K562 (cell line): ENCODE data around the gene DNAH5. TPM values are rescaled to one million over a fixed set of nuclear protein-coding genes. Genes with fewer than 3 reads are reported as not detected.

ENCODE experiments used
- ATAC-seq: fragments of 200-7000 bp; cut with Tn5 transposase; 3 replicates; pipeline ENCODE4 v1.9.1; 2020; ENCODE audit warnings: moderate library complexity
- BruUV-seq: library from RNA; stranded (reverse); fragments of 400-500 nt; replicated peaks from 2 replicates; lab custom pipeline; 2021; lab: Mats Ljungman, UMichigan
- CTCF ChIA-PET: fragments of 300-600 bp; formaldehyde crosslinking; extraction: SDS; loops from one replicate; lab custom pipeline; 2021; ENCODE audit warnings: low intra/inter-chr PET ratio; lab: Yijun Ruan, JAX
- POLR2A ChIA-PET: fragments of 300-600, 350-650 bp; sonication (Branson Sonifier 250); formaldehyde crosslinking; extraction: SDS; loops from one replicate; lab custom pipeline; 2021; ENCODE audit warnings: antibody characterized with exemption, inconsistent platforms; lab: Yijun Ruan, JAX
- DNase-seq, 4 experiments: peaks; one replicate each; pipeline versions ENCODE4 v3.0.0 to v3.0.0-alpha.2; 2011 to 2018; ENCODE audit warnings: low spot score in 3 of 4, mixed read lengths in 3 of 4; ENCODE audit errors: extremely low read depth in 1 of 4
- FAIRE-seq: peaks from 2 replicates; lab custom pipeline; 2011; peaks lifted over from hg19 to GRCh38; lab: Jason Lieb, UNC
- H2AFZ ChIP-seq: 2 replicates; pipeline ENCODE4 v1.6.0; 2011; ENCODE audit warnings: low read depth, low read length, control low read depth, inconsistent platforms
- H3K27ac ChIP-seq: fragments of 200-600 bp; 3 replicates; pipeline ENCODE4 v1.8.0; 2011; ENCODE audit warnings: low read depth, mild to moderate bottlenecking, control low read depth, inconsistent platforms, low read length, moderate library complexity, mixed read lengths; ENCODE audit errors: extremely low read depth
- H3K27me3 ChIP-seq, 2 experiments: fragments of 300-600 bp in 1 of 2; 2 replicates in 1 of 2; 3 replicates in 1 of 2; pipeline versions ENCODE4 v1.6.0 to v1.8.0; 2011; ENCODE audit warnings: inconsistent platforms in 2 of 2, low read length in 2 of 2, mild to moderate bottlenecking in 1 of 2, mixed read lengths in 1 of 2, moderate library complexity in 1 of 2; ENCODE audit not compliant: control insufficient read depth in 2 of 2, insufficient read depth in 2 of 2
- H3K36me3 ChIP-seq: fragments of 300-600 bp; 3 replicates; pipeline ENCODE4 v1.8.0; 2011; ENCODE audit warnings: mild to moderate bottlenecking, low read length, inconsistent platforms; ENCODE audit not compliant: control insufficient read depth, insufficient read depth
- H3K4me1 ChIP-seq, 2 experiments: fragments of 200-600 bp in 1 of 2; replicated peaks in 1 of 2; 2 replicates in 1 of 2; 3 replicates in 1 of 2; pipeline versions ENCODE4 v1.5.1 to v1.8.0; 2011; ENCODE audit warnings: inconsistent platforms in 2 of 2, low read length in 2 of 2, mild to moderate bottlenecking in 1 of 2, mixed read lengths in 1 of 2, moderate library complexity in 1 of 2; ENCODE audit not compliant: control insufficient read depth in 2 of 2, insufficient read depth in 2 of 2
- H3K4me2 ChIP-seq: 2 replicates; pipeline ENCODE4 v1.6.1; 2011; ENCODE audit warnings: low read length, control low read depth, inconsistent platforms, mixed read lengths; ENCODE audit not compliant: insufficient read depth
- H3K4me3 ChIP-seq: fragments of 200-600 bp; sonication (generic), shearing (Covaris generic); 2 replicates; pipeline ENCODE4 v1.5.1; 2016; ENCODE audit warnings: control low read depth, inconsistent platforms
- H3K79me2 ChIP-seq: fragments of 200-600 bp; 3 replicates; pipeline ENCODE4 v1.8.0; 2011; ENCODE audit warnings: low read length, inconsistent platforms; ENCODE audit not compliant: control insufficient read depth, insufficient read depth
- H3K9ac ChIP-seq, 2 experiments: 2 replicates each; pipeline versions ENCODE4 v1.6.0 to v1.6.1; 2011; ENCODE audit warnings: low read depth in 2 of 2, low read length in 2 of 2, control low read depth in 1 of 2, inconsistent platforms in 1 of 2, mild to moderate bottlenecking in 1 of 2, mixed read lengths in 1 of 2; ENCODE audit not compliant: insufficient read depth in 1 of 2
- H3K9me1 ChIP-seq: one replicate; pipeline ENCODE4 v1.6.0; 2011; ENCODE audit warnings: inconsistent platforms, mild to moderate bottlenecking, low read length, moderate library complexity; ENCODE audit not compliant: control insufficient read depth, insufficient read depth
- H3K9me3 ChIP-seq: replicated peaks from 2 replicates; pipeline ENCODE4 v1.5.1; 2011; ENCODE audit warnings: low read depth, low read length, inconsistent platforms; ENCODE audit not compliant: control insufficient read depth, insufficient read depth
- H4K20me1 ChIP-seq: replicated peaks from 2 replicates; pipeline ENCODE4 v1.6.1; 2011; ENCODE audit warnings: low read length, inconsistent platforms, mixed read lengths; ENCODE audit not compliant: control insufficient read depth, insufficient read depth
- ARID2 ChIP-seq: fragments of 450-650 bp; IDR thresholded peaks from 2 replicates; pipeline ENCODE4 v1.6.1; 2017; ENCODE audit warnings: antibody characterized with exemption, mild to moderate bottlenecking
- ARID3B ChIP-seq: fragments of 250-450 bp; sonication (Bioruptor Pico); IDR thresholded peaks from 2 replicates; pipeline ENCODE4 v1.4.0; 2020; ENCODE audit warnings: borderline replicate concordance
- HOMEZ ChIP-seq: fragments of 250-450 bp; sonication (Bioruptor Pico); IDR thresholded peaks from 2 replicates; pipeline ENCODE4 v1.4.0; 2020; ENCODE audit warnings: mild to moderate bottlenecking, moderate library complexity
- KLF13 ChIP-seq: fragments of 450-650 bp; IDR thresholded peaks from 2 replicates; pipeline ENCODE4 v1.6.1; 2016; ENCODE audit warnings: missing genetic modification characterization, low read depth, mild to moderate bottlenecking, missing compliant biosample characterization, moderate library complexity, borderline replicate concordance
- MIER1 ChIP-seq: fragments of 450-650 bp; IDR thresholded peaks from 2 replicates; pipeline ENCODE4 v1.6.1; 2016; ENCODE audit warnings: antibody characterized with exemption, mild to moderate bottlenecking, low read depth
- PML ChIP-seq: IDR thresholded peaks from 2 replicates; pipeline ENCODE4 v1.6.1; 2012; ENCODE audit warnings: low read length, inconsistent platforms
- TEAD2 ChIP-seq: fragments of 450-650 bp; IDR thresholded peaks from 2 replicates; pipeline ENCODE4 v1.6.1; 2016; ENCODE audit warnings: missing genetic modification characterization, control low read depth, missing compliant biosample characterization
- ZNF134 ChIP-seq: fragments of 250-450 bp; sonication (Bioruptor Pico); conservative IDR thresholded peaks from 2 replicates; pipeline ENCODE4 v1.4.0; 2020
- ZNF586 ChIP-seq: fragments of 450-650 bp; formaldehyde crosslinking; conservative IDR thresholded peaks from 2 replicates; pipeline ENCODE4 v1.4.0; 2020; ENCODE audit warnings: mild to moderate bottlenecking, moderate library complexity
- WGBS: fragments of 100-300 bp; shearing (Covaris generic); methylation state at CpG from one replicate; pipeline ENCODE4 v1.1.6; 2016; ENCODE audit warnings: low coverage, mixed read lengths; ENCODE audit not compliant: insufficient coverage; ENCODE audit errors: missing lambda C conversion rate; 5-methylcytosine and 5-hydroxymethylcytosine counted together
- in situ Hi-C: fragments of 300-500 bp; cut with MboI; formaldehyde crosslinking; loops from 4 replicates; pipeline ENCODE4 v1.15.0; 2018; ENCODE audit warnings: inconsistent platforms, mixed read lengths
- intact Hi-C: fragments of 100-400 bp; cut with micrococcal nuclease; formaldehyde crosslinking; loops from 2 replicates; pipeline ENCODE4 v1.14.2; 2022
- polyA plus RNA-seq, 8 experiments: library from polyadenylated mRNA; depleted of rRNA in 4 of 8; stranded (reverse) in 5 of 8; unstranded in 3 of 8; fragments of >200 nt; fragmentation: Nextera tagmentation in 2 of 8; fragmentation: Illumina TruSeq in 1 of 8; extraction: Ambion mirVana in 2 of 8; extraction: Trizol in 1 of 8; gene quantifications; 2 replicates each; pipeline versions ENCODE4 v1.2.1 to v1.2.3, GENCODE V29; 2011 to 2014; ENCODE audit warnings: inconsistent platforms in 1 of 8, missing spikeins in 1 of 8
- total RNA-seq, 7 experiments: library from RNA; depleted of rRNA in 6 of 7; stranded (reverse); fragments of >200 nt in 6 of 7; fragmentation: Illumina TruSeq in 2 of 7; extraction: Trizol in 2 of 7; gene quantifications; 2 replicates each; pipeline versions ENCODE4 v1.2.1 to v1.2.3, GENCODE V29; 2011 to 2021; ENCODE audit warnings: low replicate concordance in 1 of 7

Gene DNAH5
- total and polyA plus RNA-seq, 9 of the 15 experiments (the other 6 are each of a cell fraction or from before 2014, with no cell fraction given): 0.03 TPM; not detected in 8

GRCh38 chr5:13814301-13814700 is 130.2 kb downstream of the DNAH5 start (continued):
- TF ChIP-seq ARID3B (CRISPR knock-in tag) (no peak), ZNF586 (no peak), MIER1 (no peak)

- FAIRE-seq: no peak
- H3K27me3 ChIP-seq: no peaks in the 10 kb centered on the region
- H3K9me3 ChIP-seq: no peaks in the 10 kb centered on the region
- ChIA-PET CTCF (no interaction called here), POLR2A (no interaction called here)
- TF ChIP-seq PML (no peak), ZNF134 (CRISPR knock-in tag) (no peak), HOMEZ (CRISPR knock-in tag) (no peak), ARID2 (no peak), TEAD2 (tag) (no peak), KLF13 (tag) (no peak)
- DNase-seq: peak in 1 of 4 experiments; percentile 7
- no peak overlapping the region for H3K27ac ChIP-seq
- H3K36me3 ChIP-seq: no peaks in the 10 kb centered on the region
- no peaks in the 10 kb centered on the region for H3K79me2 ChIP-seq
- in situ Hi-C loops (no loop called here), intact Hi-C loops (no loop called here)
- ATAC-seq: no peak
- no peak overlapping the region for H3K9ac ChIP-seq
- 0 out of 5 replicates have a peak, but pooled peaks cover 0 to 2% of the 10 kb centered on the region in 2 experiments for H3K4me1 ChIP-seq
- H4K20me1 ChIP-seq: no peaks in the 10 kb centered on the region
- H3K4me2 ChIP-seq: no peak overlapping the region
- under 1% methylated on average over 28 of the region's 30 CpGs for WGBS
- no peaks in the 10 kb centered on the region for H3K9me1 ChIP-seq
- no peak overlapping the region for H2AFZ ChIP-seq
- H3K4me3 ChIP-seq: no peak overlapping the region
- BruUV-seq: no TSS peak
Observed at GRCh38 chr5:13809921-13810320, 134.6 kb downstream of the DNAH5 start.
